ENCODE data around the gene TPT1.

- TF ChIP-seq YY1 (IDR thresholded peaks at IDR 0.05; ENCODE audit: insufficient read depth, insufficient read length) (no peak), SUZ12 (IDR thresholded peaks at IDR 0.05; ENCODE audit: extremely low read depth, insufficient read depth, insufficient read length) (no peak), ZNF274 (IDR thresholded peaks at IDR 0.05; ENCODE audit: low read depth, low read length) (no peak)
These were observed 40.2 kb upstream of the TPT1 start for GRCh38 chr13:45381196-45381595.

Measured in NT2/D1 (cell line).